Stomach (tissue), 9 donors: ENCODE results near the gene SLC39A3. TPM values are rescaled to one million over a fixed set of nuclear protein-coding genes. Genes with fewer than 3 reads are reported as not detected.
A peak's percentile ranks its signal among the peaks of the same experiment; 100 is the strongest.

Experiments
- DNase-seq, 2 donors: peaks; one replicate each; pipeline versions ENCODE4 v3.0.0 to v3.0.0-alpha.2; 2013 to 2019
- H3K27ac ChIP-seq, 5 donors: fragments of 200-600 bp in 4 of 5; sonication (generic) in 4 of 5; one replicate each; pipeline ENCODE4 v1.5.1; 2013 to 2019; ENCODE audit warnings: mild to moderate bottlenecking in 1 of 5, moderate library complexity in 1 of 5
- H3K27me3 ChIP-seq, 3 donors: fragments of 200-600 bp; sonication (generic); one replicate each; pipeline ENCODE4 v1.5.1; 2017 to 2019; ENCODE audit warnings: mixed run types in 1 of 3
- H3K36me3 ChIP-seq, 4 donors: fragments of 200-600 bp; sonication (generic); 1 replicate in 3 of 4; 2 replicates in 1 of 4; pipeline ENCODE4 v1.5.1; 2016 to 2019
- H3K4me1 ChIP-seq, 4 donors: fragments of 200-600 bp; sonication (generic); one replicate each; pipeline ENCODE4 v1.5.1; 2016 to 2019
- H3K4me3 ChIP-seq, 4 donors: fragments of 200-600 bp; sonication (generic) in 3 of 4; one replicate each; pipeline ENCODE4 v1.5.1; 2016 to 2019; ENCODE audit warnings: mild to moderate bottlenecking in 1 of 4
- H3K9me3 ChIP-seq, 4 donors: fragments of 200-600 bp; sonication (generic); one replicate each; pipeline ENCODE4 v1.5.1; 2016 to 2019
- CTCF ChIP-seq, 7 experiments: fragments of 450-650 bp in 4 of 7; fragments of 200-600 bp in 3 of 7; sonication (generic) in 3 of 7; IDR thresholded peaks; one replicate each; pipeline ENCODE4 v1.5.1; 2016 to 2019; ENCODE audit warnings: antibody characterized with exemption in 7 of 7, control low read depth in 2 of 7, mild to moderate bottlenecking in 1 of 7
- EP300 ChIP-seq: sonication (generic); formaldehyde crosslinking; IDR thresholded peaks from one replicate; pipeline ENCODE4 v1.6.1; 2017; ENCODE audit warnings: antibody characterized with exemption
- POLR2A ChIP-seq, 4 donors: fragments of 450-650 bp; IDR thresholded peaks; one replicate each; pipeline ENCODE4 v1.6.1; 2016; ENCODE audit warnings: antibody characterized with exemption in 4 of 4, control low read depth in 2 of 4, mild to moderate bottlenecking in 1 of 4, moderate library complexity in 1 of 4
- POLR2AphosphoS5 ChIP-seq, 3 donors: sonication (generic); formaldehyde crosslinking; IDR thresholded peaks; one replicate each; pipeline ENCODE4 v1.6.1; 2016; ENCODE audit warnings: antibody characterized with exemption in 3 of 3
- WGBS, 5 donors: extraction: QIAGEN DNeasy Blood & Tissue Kit in 3 of 5; methylation state at CpG; one replicate each; pipeline versions ENCODE4 v1.1.5 to v1.1.7; 2013 to 2018; 5-methylcytosine and 5-hydroxymethylcytosine counted together
- intact Hi-C: fragments of 100-400 bp; cut with DNase I; formaldehyde crosslinking; loops from one replicate; pipeline ENCODE4 v1.15.1; 2023; ENCODE audit warnings: low total_unique reads
- polyA plus RNA-seq, 3 donors: library from polyadenylated mRNA; stranded (reverse); fragments of 200-250 nt; gene quantifications; one replicate each; pipeline ENCODE4 v1.2.3, GENCODE V29; 2013
- total RNA-seq, 5 donors: library from RNA; depleted of rRNA; stranded (reverse); fragments of >200 nt; gene quantifications; one replicate each; pipeline versions ENCODE4 v1.1.0 to v1.2.3, GENCODE V29; 2014 to 2016
- donor health status: healthy with polysubstance abuse.
- donor health status: Bipolar disorder and iron deficiency.
- donor health status: healthy.

SLC39A3 gene
- total and polyA plus RNA-seq, 8 donors = 3.6 to 33.6 (median 14.9) TPM; not detected in 1

GRCh38 chr19:2701361-2702169, 38.3 kb downstream of the SLC39A3 start:
- WGBS, 5 donors = 6 to 8% (median 7%) methylated on average over 9 of the region's 9 CpGs
- H3K27me3 ChIP-seq = no peaks in the 10 kb centered on the region
- peaks cover 10 to 28% (median 23%) of the 10 kb centered on the region in 4 donors for H3K4me1 ChIP-seq
- intact Hi-C loops = no loop called here
- TF ChIP-seq POLR2A (IDR thresholded peaks at IDR 0.05) (no peak), CTCF (IDR thresholded peaks at IDR 0.05) (no peak), EP300 (no peak), POLR2AphosphoS5 (IDR thresholded peaks at IDR 0.05) (no peak)
- H3K4me3 ChIP-seq = peak overlapping the region; percentile 58 to 83 (median 74)
- peak overlapping the region in 3 of 5 donors; percentile 64 to 79 (median 76) for H3K27ac ChIP-seq
- H3K36me3 ChIP-seq = no peaks in the 10 kb centered on the region
- no peaks in the 10 kb centered on the region for H3K9me3 ChIP-seq
- DNase-seq = no peak

GRCh38 chr19:2700660-2701360, 39.0 kb downstream of the SLC39A3 start:
- H3K9me3 ChIP-seq = no peaks in the 10 kb centered on the region
- H3K27ac ChIP-seq = peak overlapping the region in 2 of 5 donors; percentile 26 to 79
- WGBS, 5 donors = 34 to 49% (median 41%) methylated on average over 26 of the region's 26 CpGs
- H3K36me3 ChIP-seq = no peaks in the 10 kb centered on the region
- H3K4me1 ChIP-seq = peaks cover 10 to 28% (median 23%) of the 10 kb centered on the region in 4 donors
- intact Hi-C loops = no loop called here
- H3K27me3 ChIP-seq = no peaks in the 10 kb centered on the region
- no peak for TF ChIP-seq EP300
- no peak for TF ChIP-seq CTCF (IDR thresholded peaks at IDR 0.05)
- TF ChIP-seq POLR2AphosphoS5 (IDR thresholded peaks at IDR 0.05) = no peak
- no peak for TF ChIP-seq POLR2A (IDR thresholded peaks at IDR 0.05)
- DNase-seq = no peak
- peak overlapping the region in 1 of 4 donors; percentile 13 for H3K4me3 ChIP-seq

- TF ChIP-seq POLR2AphosphoS5 (IDR thresholded peaks at IDR 0.05) (no peak), CTCF (IDR thresholded peaks at IDR 0.05) (no peak), EP300 (no peak), POLR2A (IDR thresholded peaks at IDR 0.05) (no peak)
- intact Hi-C loops = no loop called here
- 84 to 87% (median 85%) methylated on average over 15 of the region's 15 CpGs for WGBS, 5 donors
- H3K36me3 ChIP-seq = no peaks in the 10 kb centered on the region
- H3K27ac ChIP-seq = no peak overlapping the region
- H3K9me3 ChIP-seq = no peaks in the 10 kb centered on the region
- peaks cover 10 to 37% (median 27%) of the 10 kb centered on the region in 4 donors for H3K4me1 ChIP-seq
- no peak overlapping the region for H3K4me3 ChIP-seq
- H3K27me3 ChIP-seq = no peaks in the 10 kb centered on the region
- DNase-seq = no peak
Observed at GRCh38 chr19:2699413-2700140, 40.2 kb downstream of the SLC39A3 start.

GRCh38 chr19:2694196-2694595, 45.6 kb downstream of the SLC39A3 start:
- WGBS, 5 donors = 68 to 90% (median 82%) methylated on average over 5 of the region's 5 CpGs
- H3K4me3 ChIP-seq = no peak overlapping the region
- no peak for DNase-seq
- H3K27ac ChIP-seq = no peak overlapping the region
- intact Hi-C loops = no loop called here
- TF ChIP-seq CTCF (IDR thresholded peaks at IDR 0.05) = no peak
- TF ChIP-seq EP300 = no peak
- TF ChIP-seq POLR2AphosphoS5 (IDR thresholded peaks at IDR 0.05) = no peak
- TF ChIP-seq POLR2A (IDR thresholded peaks at IDR 0.05) = no peak
- no peaks in the 10 kb centered on the region for H3K27me3 ChIP-seq
- H3K4me1 ChIP-seq = peaks cover 0 to 11% (median 3%) of the 10 kb centered on the region in 4 donors
- no peaks in the 10 kb centered on the region for H3K9me3 ChIP-seq
- no peaks in the 10 kb centered on the region for H3K36me3 ChIP-seq
